Coronary artery (tissue), 2 donors: ENCODE data around the gene CRELD1.
"Not testable (repeated sequence)": the region's sequence is repeated elsewhere in the genome, so short reads cannot be mapped to it uniquely, and the experiment has no call there.

Experiments
- DNase-seq: peaks from one replicate; pipeline ENCODE4 v3.0.0-alpha.2; 2017; ENCODE audit warnings: low spot score
- H3K27ac ChIP-seq, 2 donors: fragments of 200-600 bp; sonication (generic); one replicate each; pipeline ENCODE4 v1.5.1; 2016 to 2019
- H3K4me3 ChIP-seq: fragments of 200-600 bp; sonication (generic); 2 replicates; pipeline ENCODE4 v1.5.1; 2016; ENCODE audit warnings: mild to moderate bottlenecking, moderate library complexity
- CTCF ChIP-seq: fragments of 200-600 bp; sonication (generic); IDR thresholded peaks from one replicate; pipeline ENCODE4 v1.5.1; 2019; ENCODE audit warnings: antibody characterized with exemption

The CRELD1 gene

GRCh38 chr3:9899289-9899791 is 34.3 kb upstream of the CRELD1 start:
- no peak for TF ChIP-seq CTCF
- no peak for DNase-seq
- H3K27ac ChIP-seq = no peak overlapping the region
- no peak overlapping the region for H3K4me3 ChIP-seq

- DNase-seq, H3K27ac ChIP-seq, H3K4me3 ChIP-seq: not testable (repeated sequence)
Measured at GRCh38 chr3:9900965-9901415, 32.6 kb upstream of the CRELD1 start.

- H3K4me3 ChIP-seq = no peak overlapping the region
- no peak for TF ChIP-seq CTCF
- peak overlapping the region; percentile 83 for H3K27ac ChIP-seq
- DNase-seq = no peak
Measured at GRCh38 chr3:9901967-9902366, 31.7 kb upstream of the CRELD1 start.

GRCh38 chr3:9902372-9903237 is 31.0 kb upstream of the CRELD1 start, which contains the start of gene IL17RE:
TSS of gene IL17RE (plus strand) at chr3:9902848. CDS start at chr3:9902933, 85 bp downstream.
- no peak for DNase-seq
- Histone ChIP-seq H3K27ac (peak within 1 kb of the TSS; percentile 83), H3K4me3 (peak within 1 kb of the TSS; percentile 66)
- no peak for TF ChIP-seq CTCF

- H3K27ac ChIP-seq = peak overlapping the region; percentile 83
- TF ChIP-seq CTCF = no peak
- peak overlapping the region; percentile 66 for H3K4me3 ChIP-seq
- DNase-seq = no peak
Measured at GRCh38 chr3:9903238-9903624, 30.4 kb upstream of the CRELD1 start.

GRCh38 chr3:9903904-9904303 is 29.7 kb upstream of the CRELD1 start:
- Histone ChIP-seq H3K27ac (peak overlapping the region in 1 of 2 donors; percentile 83), H3K4me3 (peak overlapping the region; percentile 66)
- no peak for TF ChIP-seq CTCF
- no peak for DNase-seq

- Histone ChIP-seq H3K27ac (no peak overlapping the region), H3K4me3 (no peak overlapping the region)
- DNase-seq = no peak
- no peak for TF ChIP-seq CTCF
Measured at GRCh38 chr3:9906480-9906879, 27.2 kb upstream of the CRELD1 start.
